ENCODE data around the gene FABP6.

DNA sequence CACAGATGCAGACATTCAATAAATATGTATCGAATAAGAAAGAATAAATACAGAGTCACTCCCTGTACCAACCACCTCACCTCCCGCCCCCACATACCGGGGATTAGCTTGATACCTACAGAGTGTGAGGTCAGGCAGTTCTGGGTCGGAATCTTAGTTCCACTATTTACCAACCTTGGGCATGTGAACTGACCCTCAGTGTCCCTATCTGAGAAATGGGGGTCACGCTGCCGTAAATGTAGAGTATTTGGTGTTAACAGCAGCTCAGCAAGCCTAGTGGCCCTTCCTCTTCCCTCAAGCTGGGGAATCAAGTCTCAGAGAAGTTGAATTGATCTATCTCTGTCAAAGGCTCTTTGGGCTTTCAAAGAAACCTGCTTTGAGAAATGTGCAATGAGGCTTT, 57.6 kb downstream of the FABP6 start:
- TF ChIP-seq, protein P1, sequence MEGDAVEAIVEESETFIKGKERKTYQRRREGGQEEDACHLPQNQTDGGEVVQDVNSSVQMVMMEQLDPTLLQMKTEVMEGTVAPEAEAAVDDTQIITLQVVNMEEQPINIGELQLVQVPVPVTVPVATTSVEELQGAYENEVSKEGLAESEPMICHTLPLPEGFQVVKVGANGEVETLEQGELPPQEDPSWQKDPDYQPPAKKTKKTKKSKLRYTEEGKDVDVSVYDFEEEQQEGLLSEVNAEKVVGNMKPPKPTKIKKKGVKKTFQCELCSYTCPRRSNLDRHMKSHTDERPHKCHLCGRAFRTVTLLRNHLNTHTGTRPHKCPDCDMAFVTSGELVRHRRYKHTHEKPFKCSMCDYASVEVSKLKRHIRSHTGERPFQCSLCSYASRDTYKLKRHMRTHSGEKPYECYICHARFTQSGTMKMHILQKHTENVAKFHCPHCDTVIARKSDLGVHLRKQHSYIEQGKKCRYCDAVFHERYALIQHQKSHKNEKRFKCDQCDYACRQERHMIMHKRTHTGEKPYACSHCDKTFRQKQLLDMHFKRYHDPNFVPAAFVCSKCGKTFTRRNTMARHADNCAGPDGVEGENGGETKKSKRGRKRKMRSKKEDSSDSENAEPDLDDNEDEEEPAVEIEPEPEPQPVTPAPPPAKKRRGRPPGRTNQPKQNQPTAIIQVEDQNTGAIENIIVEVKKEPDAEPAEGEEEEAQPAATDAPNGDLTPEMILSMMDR (conservative IDR thresholded peaks at IDR 0.05), result no peak
- TF ChIP-seq EZH2 (IDR thresholded peaks at IDR 0.05; ENCODE audit: low read depth), result no peak

Data from PC-9 (cell line).